SJCRH30 (cell line): ENCODE data around the gene CAPS2. TPM values are rescaled to one million over a fixed set of nuclear protein-coding genes. Genes with fewer than 3 reads are reported as not detected.

Source experiments
- DNase-seq, 2 experiments: peaks; one replicate each; pipeline ENCODE4 v3.0.0-alpha.2; 2015 to 2020
- H3K27ac ChIP-seq: fragments of 250-450 bp; sonication (Bioruptor Pico); 2 replicates; pipeline ENCODE4 v1.5.1; 2020; ENCODE audit warnings: mild to moderate bottlenecking, moderate library complexity
- H3K27me3 ChIP-seq: fragments of 250-450 bp; sonication (Bioruptor Pico); 2 replicates; pipeline ENCODE4 v1.5.1; 2020; ENCODE audit warnings: mild to moderate bottlenecking, moderate library complexity
- H3K36me3 ChIP-seq: fragments of 250-450 bp; sonication (Bioruptor Pico); 2 replicates; pipeline ENCODE4 v1.5.1; 2020; ENCODE audit warnings: mild to moderate bottlenecking, moderate library complexity
- H3K4me1 ChIP-seq: fragments of 250-450 bp; sonication (Bioruptor Pico); 2 replicates; pipeline ENCODE4 v1.5.1; 2020; ENCODE audit warnings: mild to moderate bottlenecking, moderate library complexity
- H3K4me3 ChIP-seq: fragments of 250-450 bp; sonication (Bioruptor Pico); 2 replicates; pipeline ENCODE4 v1.5.1; 2020; ENCODE audit warnings: mild to moderate bottlenecking, moderate library complexity
- H3K9me3 ChIP-seq: fragments of 250-450 bp; sonication (Bioruptor Pico); replicated peaks from 2 replicates; pipeline ENCODE4 v1.5.1; 2020; ENCODE audit warnings: mild to moderate bottlenecking, moderate library complexity
- total RNA-seq: library from RNA; depleted of rRNA; stranded (reverse); fragments of >200 nt; shearing (Covaris generic); gene quantifications from 2 replicates; pipeline ENCODE4 v1.2.3, GENCODE V29; 2014; rRNA removed

Gene CAPS2
- total RNA-seq, 1 experiment from 2014 or later = 1.1 TPM

- Histone ChIP-seq H3K27me3 (no peaks in the 10 kb centered on the region), H3K9me3 (no peaks in the 10 kb centered on the region), H3K36me3 (no peaks in the 10 kb centered on the region), H3K27ac (no peak overlapping the region), H3K4me3 (no peak overlapping the region), H3K4me1 (no peaks in the 10 kb centered on the region)
- DNase-seq = no peak
Measured at GRCh38 chr12:75271576-75271975, 58.5 kb downstream of the CAPS2 start.

- H3K9me3 ChIP-seq = no peaks in the 10 kb centered on the region
- H3K27me3 ChIP-seq = no peaks in the 10 kb centered on the region
- DNase-seq = no peak
- no peak overlapping the region for H3K27ac ChIP-seq
- no peaks in the 10 kb centered on the region for H3K4me1 ChIP-seq
- no peaks in the 10 kb centered on the region for H3K36me3 ChIP-seq
- no peak overlapping the region for H3K4me3 ChIP-seq
Measured at GRCh38 chr12:75270157-75270556, 60.0 kb downstream of the CAPS2 start.

GRCh38 chr12:75269209-75269608 lies 60.9 kb downstream of the CAPS2 start:
- H3K27me3 ChIP-seq = no peaks in the 10 kb centered on the region
- H3K4me1 ChIP-seq = no peaks in the 10 kb centered on the region
- H3K27ac ChIP-seq = no peak overlapping the region
- no peak overlapping the region for H3K4me3 ChIP-seq
- no peaks in the 10 kb centered on the region for H3K36me3 ChIP-seq
- no peak for DNase-seq
- no peaks in the 10 kb centered on the region for H3K9me3 ChIP-seq

GRCh38 chr12:75260316-75260715 lies 69.8 kb downstream of the CAPS2 start:
- H3K27me3 ChIP-seq = no peaks in the 10 kb centered on the region
- no peak overlapping the region for H3K4me3 ChIP-seq
- H3K27ac ChIP-seq = no peak overlapping the region
- no peaks in the 10 kb centered on the region for H3K9me3 ChIP-seq
- no peaks in the 10 kb centered on the region for H3K36me3 ChIP-seq
- peaks cover 5% of the 10 kb centered on the region for H3K4me1 ChIP-seq
- DNase-seq = peak; percentile 26 to 75

- Histone ChIP-seq H3K27me3 (no peaks in the 10 kb centered on the region), H3K27ac (no peak overlapping the region), H3K36me3 (no peaks in the 10 kb centered on the region), H3K9me3 (no peaks in the 10 kb centered on the region), H3K4me3 (no peak overlapping the region), H3K4me1 (peaks cover 5% of the 10 kb centered on the region)
- DNase-seq = no peak
Measured at GRCh38 chr12:75259143-75259542, 71.0 kb downstream of the CAPS2 start.

GRCh38 chr12:75257510-75257909 lies 72.6 kb downstream of the CAPS2 start:
- Histone ChIP-seq H3K27ac (no peak overlapping the region), H3K4me3 (no peak overlapping the region), H3K36me3 (no peaks in the 10 kb centered on the region), H3K27me3 (no peaks in the 10 kb centered on the region), H3K4me1 (peaks cover 5% of the 10 kb centered on the region), H3K9me3 (no peaks in the 10 kb centered on the region)
- no peak for DNase-seq

GRCh38 chr12:75245108-75245507 lies 85.0 kb downstream of the CAPS2 start:
- Histone ChIP-seq H3K4me3 (no peak overlapping the region), H3K27ac (no peak overlapping the region), H3K4me1 (no peaks in the 10 kb centered on the region), H3K27me3 (no peaks in the 10 kb centered on the region), H3K9me3 (no peaks in the 10 kb centered on the region), H3K36me3 (no peaks in the 10 kb centered on the region)
- no peak for DNase-seq

- DNase-seq = no peak
- no peak overlapping the region for H3K4me3 ChIP-seq
- H3K9me3 ChIP-seq = no peaks in the 10 kb centered on the region
- no peaks in the 10 kb centered on the region for H3K27me3 ChIP-seq
- no peak overlapping the region for H3K27ac ChIP-seq
- no peaks in the 10 kb centered on the region for H3K4me1 ChIP-seq
- no peaks in the 10 kb centered on the region for H3K36me3 ChIP-seq
Measured at GRCh38 chr12:75239987-75240386, 90.1 kb downstream of the CAPS2 start.

- H3K4me3 ChIP-seq = no peak overlapping the region
- no peaks in the 10 kb centered on the region for H3K4me1 ChIP-seq
- no peak overlapping the region for H3K27ac ChIP-seq
- H3K27me3 ChIP-seq = no peaks in the 10 kb centered on the region
- DNase-seq = peak in 1 of 2 experiments; percentile 19
- 0 out of 2 replicates have a peak, but pooled peaks cover 3% of the 10 kb centered on the region for H3K9me3 ChIP-seq
- no peaks in the 10 kb centered on the region for H3K36me3 ChIP-seq
Measured at GRCh38 chr12:75236206-75236605, 93.9 kb downstream of the CAPS2 start.

- 0 out of 2 replicates have a peak, but pooled peaks cover 3% of the 10 kb centered on the region for H3K9me3 ChIP-seq
- H3K4me1 ChIP-seq = no peaks in the 10 kb centered on the region
- no peaks in the 10 kb centered on the region for H3K27me3 ChIP-seq
- no peak overlapping the region for H3K27ac ChIP-seq
- no peak overlapping the region for H3K4me3 ChIP-seq
- DNase-seq = no peak
- no peaks in the 10 kb centered on the region for H3K36me3 ChIP-seq
Measured at GRCh38 chr12:75227132-75227531, 103.0 kb downstream of the CAPS2 start.

Other genes with a start within 250 kb of the CAPS2 start
- gene KCNC2, start 120.5 kb downstream of the CAPS2 start, total RNA-seq = not detected in 2 replicates
- not detected in 2 replicates for gene GLIPR1L1, start 4.3 kb upstream of the CAPS2 start, total RNA-seq
- not detected in 2 replicates for gene GLIPR1L2, start 60.8 kb upstream of the CAPS2 start, total RNA-seq
- gene GLIPR1, start 150.4 kb upstream of the CAPS2 start, total RNA-seq = 1.6 and 1.7 TPM in 2 replicates
- 53.2 and 79.3 TPM in 2 replicates for gene KRR1, start 181.3 kb upstream of the CAPS2 start, total RNA-seq